CD4-positive, alpha-beta T cell treated with Interferon gamma for 1 hour (primary cell): ENCODE data around the gene UBTF.
"Not testable (repeated sequence)": the region's sequence is repeated elsewhere in the genome, so short reads cannot be mapped to it uniquely, and the experiment has no call there.

Experiments
- DNase-seq: peaks from one replicate; pipeline ENCODE4 v3.0.0-alpha.2; 2020

The UBTF gene

GRCh38 chr17:44241106-44241624 is 21.7 kb upstream of the UBTF start:
- no peak for DNase-seq

GRCh38 chr17:44237886-44238285 is 18.4 kb upstream of the UBTF start:
- DNase-seq, result not testable (repeated sequence)

- no peak for DNase-seq
These were observed 17.0 kb upstream of the UBTF start for GRCh38 chr17:44236444-44236991.

GRCh38 chr17:44235583-44235936 is 16.1 kb upstream of the UBTF start:
- no peak for DNase-seq

GRCh38 chr17:44233582-44233981 is 14.1 kb upstream of the UBTF start:
- no peak for DNase-seq

- DNase-seq, result no peak
These were observed 12.6 kb upstream of the UBTF start for GRCh38 chr17:44232061-44232460.

GRCh38 chr17:44230140-44230539 is 10.7 kb upstream of the UBTF start:
- no peak for DNase-seq

GRCh38 chr17:44229090-44229489 is 9.6 kb upstream of the UBTF start:
- DNase-seq, result no peak

GRCh38 chr17:44223541-44224071 is 4.1 kb upstream of the UBTF start:
- DNase-seq, result no peak

- DNase-seq, result peak; percentile 51
These were observed 2.8 kb upstream of the UBTF start for GRCh38 chr17:44222112-44222869.

- no peak for DNase-seq
These were observed 2.3 kb upstream of the UBTF start for GRCh38 chr17:44221862-44222111.

GRCh38 chr17:44221084-44221861 is 1.8 kb upstream of the UBTF start:
- peak; percentile 64 for DNase-seq

- DNase-seq, result peak; percentile 45
These were observed 973 bp upstream of the UBTF start for GRCh38 chr17:44220213-44221083.

- DNase-seq, result peak; percentile 71
These were observed 313 bp downstream of the UBTF start for GRCh38 chr17:44219108-44219615.

- DNase-seq, result peak; percentile 90
These were observed 949 bp downstream of the UBTF start for GRCh38 chr17:44218344-44219107.

GRCh38 chr17:44217738-44218343 is 1.6 kb downstream of the UBTF start:
- DNase-seq, result no peak

- no peak for DNase-seq
These were observed 2.8 kb downstream of the UBTF start for GRCh38 chr17:44216694-44217093.

- DNase-seq, result peak; percentile 64
These were observed 3.3 kb downstream of the UBTF start for GRCh38 chr17:44216173-44216572.

GRCh38 chr17:44214896-44215295 is 4.6 kb downstream of the UBTF start:
- no peak for DNase-seq

GRCh38 chr17:44214230-44214494 is 5.3 kb downstream of the UBTF start:
- no peak for DNase-seq

- DNase-seq, result no peak
These were observed 5.9 kb downstream of the UBTF start for GRCh38 chr17:44213403-44214229.
